ENCODE results near the gene SYT9.

DNA sequence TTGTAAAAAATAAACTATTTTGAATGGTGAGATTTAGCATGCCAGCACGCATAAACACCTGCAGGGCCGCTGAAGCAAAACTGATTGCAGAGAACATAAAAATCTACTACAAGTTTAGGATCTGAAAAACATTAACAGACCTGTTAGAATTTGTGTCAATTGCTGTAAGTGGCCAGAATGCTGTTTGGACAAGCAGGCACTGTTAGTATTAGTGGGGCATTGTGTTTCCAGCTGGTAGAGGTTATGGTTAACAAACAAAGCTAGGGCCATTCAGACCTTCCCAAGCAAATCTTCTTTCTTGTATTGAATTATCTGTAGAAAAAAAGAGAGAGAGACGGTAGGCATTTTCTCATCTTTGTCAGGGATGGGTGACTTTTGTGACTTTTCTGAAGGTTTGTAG is 176.0 kb downstream of the SYT9 start:
- no peak for TF ChIP-seq POLR2AphosphoS5 (IDR thresholded peaks at IDR 0.05; ENCODE audit: low read depth, low read length)
- TF ChIP-seq POLR2A (IDR thresholded peaks at IDR 0.05; ENCODE audit: low read depth, low read length) = no peak
- TF ChIP-seq PAX5 (IDR thresholded peaks at IDR 0.05; ENCODE audit: insufficient read depth, low read length, severe bottlenecking) = no peak
- no peak for TF ChIP-seq TAF1 (IDR thresholded peaks at IDR 0.05; ENCODE audit: low read depth, low read length)
- no peak for TF ChIP-seq POU2F2 (IDR thresholded peaks at IDR 0.05; ENCODE audit: low read depth, low read length)
- TF ChIP-seq SPI1 (IDR thresholded peaks at IDR 0.05; ENCODE audit: low read depth, low read length) = no peak
